PC-9 (cell line): Measurements from ENCODE around the gene CDH12.

Experiments
- CTCF ChIP-seq: fragments of 200-600 bp; sonication (generic); conservative IDR thresholded peaks from 2 replicates; pipeline ENCODE4 v1.6.1; 2017; ENCODE audit warnings: mixed run types, antibody characterized with exemption, mild to moderate bottlenecking, moderate library complexity
- EZH2 ChIP-seq: fragments of 200-600 bp; sonication (generic); IDR thresholded peaks from 2 replicates; pipeline ENCODE4 v1.8.0; 2017; ENCODE audit warnings: antibody characterized with exemption, low read depth

- TF ChIP-seq EZH2 (no peak), CTCF (no peak)
These were observed 922.0 kb downstream of the CDH12 start for GRCh38 chr5:21931116-21931515.
